Measurements from ENCODE around the gene PSMD1.

PSMD1 gene

DNA sequence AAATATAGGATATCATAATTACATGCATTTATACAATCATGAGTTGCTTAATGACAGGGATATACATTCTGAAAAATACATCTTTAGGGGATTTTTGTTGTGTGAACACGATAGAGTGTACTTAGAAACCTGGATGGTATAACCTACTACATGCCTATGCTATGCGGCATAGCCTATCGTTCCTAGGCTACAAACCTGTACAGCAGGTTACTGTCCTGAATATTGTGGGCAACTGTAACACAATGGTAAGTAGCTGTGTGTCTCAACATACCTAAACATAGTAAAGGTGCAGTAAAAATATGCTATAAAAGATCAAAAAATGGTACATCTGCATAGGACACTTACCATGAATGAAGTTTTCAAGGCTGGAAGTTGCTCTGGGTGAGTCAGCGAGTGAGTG is 12.9 kb upstream of the PSMD1 start:
- H3K4me3 ChIP-seq (ENCODE audit: low read depth, low read length): no peak overlapping the region
- no peaks in the 10 kb centered on the region; the same call in 1 of the 2 replicates for H3K9me3 ChIP-seq
- H3K4me1 ChIP-seq: no peaks in the 10 kb centered on the region
- no peak for DNase-seq
- TF ChIP-seq, protein P1, sequence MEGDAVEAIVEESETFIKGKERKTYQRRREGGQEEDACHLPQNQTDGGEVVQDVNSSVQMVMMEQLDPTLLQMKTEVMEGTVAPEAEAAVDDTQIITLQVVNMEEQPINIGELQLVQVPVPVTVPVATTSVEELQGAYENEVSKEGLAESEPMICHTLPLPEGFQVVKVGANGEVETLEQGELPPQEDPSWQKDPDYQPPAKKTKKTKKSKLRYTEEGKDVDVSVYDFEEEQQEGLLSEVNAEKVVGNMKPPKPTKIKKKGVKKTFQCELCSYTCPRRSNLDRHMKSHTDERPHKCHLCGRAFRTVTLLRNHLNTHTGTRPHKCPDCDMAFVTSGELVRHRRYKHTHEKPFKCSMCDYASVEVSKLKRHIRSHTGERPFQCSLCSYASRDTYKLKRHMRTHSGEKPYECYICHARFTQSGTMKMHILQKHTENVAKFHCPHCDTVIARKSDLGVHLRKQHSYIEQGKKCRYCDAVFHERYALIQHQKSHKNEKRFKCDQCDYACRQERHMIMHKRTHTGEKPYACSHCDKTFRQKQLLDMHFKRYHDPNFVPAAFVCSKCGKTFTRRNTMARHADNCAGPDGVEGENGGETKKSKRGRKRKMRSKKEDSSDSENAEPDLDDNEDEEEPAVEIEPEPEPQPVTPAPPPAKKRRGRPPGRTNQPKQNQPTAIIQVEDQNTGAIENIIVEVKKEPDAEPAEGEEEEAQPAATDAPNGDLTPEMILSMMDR (IDR thresholded peaks at IDR 0.05; ENCODE audit: low read depth, low read length): no peak
- H3K36me3 ChIP-seq: no peaks in the 10 kb centered on the region
- H3K27me3 ChIP-seq: peaks cover 36% of the 10 kb centered on the region

- no peaks in the 10 kb centered on the region for H3K36me3 ChIP-seq
- H3K4me1 ChIP-seq: no peaks in the 10 kb centered on the region
- TF ChIP-seq, protein P1 (IDR thresholded peaks at IDR 0.05; ENCODE audit: low read depth, low read length): no peak
- H3K9me3 ChIP-seq: no peaks in the 10 kb centered on the region; the same call in 1 of the 2 replicates
- no peak overlapping the region for H3K4me3 ChIP-seq (ENCODE audit: low read depth, low read length)
- H3K27me3 ChIP-seq: peaks cover 8% of the 10 kb centered on the region; the same call in 1 of the 2 replicates
- DNase-seq: no peak
These were observed 9.8 kb upstream of the PSMD1 start for GRCh38 chr2:231046916-231047273.

- Histone ChIP-seq H3K4me1 (no peaks in the 10 kb centered on the region), H3K4me3 (ENCODE audit: low read depth, low read length) (no peak overlapping the region), H3K36me3 (no peaks in the 10 kb centered on the region), H3K27me3 (peaks cover 3% of the 10 kb centered on the region; the same call in 1 of the 2 replicates), H3K9me3 (no peaks in the 10 kb centered on the region; the same call in 1 of the 2 replicates)
- TF ChIP-seq, protein P1 (IDR thresholded peaks at IDR 0.05; ENCODE audit: low read depth, low read length): no peak
- no peak for DNase-seq
These were observed 9.3 kb upstream of the PSMD1 start for GRCh38 chr2:231047274-231047922.

- Histone ChIP-seq H3K4me3 (ENCODE audit: low read depth, low read length) (no peak overlapping the region), H3K36me3 (no peaks in the 10 kb centered on the region), H3K9me3 (no peaks in the 10 kb centered on the region), H3K4me1 (no peaks in the 10 kb centered on the region), H3K27me3 (no peaks in the 10 kb centered on the region)
- DNase-seq: no peak
- TF ChIP-seq, protein P1 (IDR thresholded peaks at IDR 0.05; ENCODE audit: low read depth, low read length): no peak
These were observed 8.4 kb upstream of the PSMD1 start for GRCh38 chr2:231047923-231048915.

- Histone ChIP-seq H3K4me1 (no peaks in the 10 kb centered on the region), H3K36me3 (no peaks in the 10 kb centered on the region), H3K4me3 (ENCODE audit: low read depth, low read length) (no peak overlapping the region), H3K27me3 (no peaks in the 10 kb centered on the region), H3K9me3 (no peaks in the 10 kb centered on the region)
- DNase-seq: no peak
- TF ChIP-seq, protein P1 (IDR thresholded peaks at IDR 0.05; ENCODE audit: low read depth, low read length): no peak
These were observed 7.2 kb upstream of the PSMD1 start for GRCh38 chr2:231049286-231050017.
